GM18519 (cell line): ENCODE results near the gene RRP8.

Experiments
- ATAC-seq: cut with Tn5 transposase; IDR thresholded peaks from one replicate; pipeline ENCODE4 v1.9.1; 2021; ENCODE audit warnings: mild to moderate bottlenecking, moderate library complexity; ENCODE audit not compliant: unreplicated experiment, low FRiP score

The RRP8 gene

DNA sequence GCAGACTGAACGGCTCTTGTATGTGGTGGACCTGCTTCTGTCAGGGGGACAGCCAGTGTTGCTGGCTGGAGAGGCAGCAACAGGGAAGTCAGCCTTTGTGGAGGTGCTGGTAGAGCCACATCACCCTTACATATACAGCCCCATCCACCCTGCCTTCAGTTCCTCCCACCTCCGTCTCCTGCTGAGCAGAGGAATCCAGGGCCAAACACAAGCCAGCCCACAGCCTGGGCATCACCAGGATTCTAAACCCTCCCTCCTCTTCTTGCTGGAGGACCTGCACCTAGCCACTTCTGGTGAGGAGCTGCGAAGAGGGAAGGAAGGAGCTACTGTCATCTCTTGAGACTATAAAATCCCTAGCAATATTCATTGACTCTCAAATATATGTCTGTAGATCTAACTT, 54.8 kb downstream of the RRP8 start:
- no peak for ATAC-seq

GRCh38 chr11:6548121-6548520, 55.3 kb downstream of the RRP8 start:
- no peak for ATAC-seq

- no peak for ATAC-seq
Measured at GRCh38 chr11:6547177-6547576, 56.2 kb downstream of the RRP8 start.

DNA sequence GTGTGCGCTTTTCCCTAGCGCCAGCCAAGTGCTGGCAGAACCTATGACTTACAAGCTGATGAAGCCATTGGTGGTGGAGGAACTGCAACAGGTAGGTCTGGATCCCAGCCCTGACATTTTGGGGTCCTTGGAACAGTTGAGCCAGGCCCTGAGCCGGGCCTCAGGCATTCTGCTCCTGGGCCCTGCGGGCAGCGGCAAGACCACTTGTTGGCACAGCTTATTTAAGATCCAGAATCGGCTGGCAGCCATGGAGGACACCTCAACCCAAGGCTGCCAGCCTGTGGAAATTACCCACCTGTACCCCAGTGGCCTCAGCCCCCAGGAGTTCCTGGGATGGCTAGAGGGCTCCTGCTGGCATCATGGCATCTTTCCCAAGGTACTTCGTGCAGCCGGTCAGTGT, 56.7 kb downstream of the RRP8 start:
- ATAC-seq, result no peak

GRCh38 chr11:6545917-6546605, 57.4 kb downstream of the RRP8 start:
- ATAC-seq, result no peak
